Activated CD4-positive, alpha-beta T cell treated with anti-CD3 and anti-CD28 coated beads for 1 hour (primary cell): ENCODE measurements around the gene SHISA3.

Source experiments
- DNase-seq: peaks from one replicate; pipeline ENCODE4 v3.0.0-alpha.2; 2020

SHISA3 gene

DNA sequence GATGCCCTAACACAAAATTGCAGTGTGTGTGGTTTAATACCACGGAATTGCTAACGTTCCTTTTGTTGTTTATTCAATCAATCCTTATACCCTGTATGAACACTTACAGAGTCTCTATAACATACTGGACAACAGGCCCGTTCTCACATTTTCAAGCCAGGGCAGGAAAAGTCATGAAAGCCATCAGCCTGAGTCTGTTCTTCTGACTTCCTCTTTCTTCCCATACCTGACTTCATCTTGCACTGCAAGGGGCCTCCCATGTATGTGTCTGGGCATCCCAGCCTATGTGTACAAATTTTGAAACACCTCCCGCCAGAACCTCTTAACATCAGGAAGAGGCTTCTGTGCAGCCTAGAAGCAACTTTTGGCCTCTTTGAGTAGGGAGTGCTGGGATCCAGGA, 4.9 kb upstream of the SHISA3 start:
- no peak for DNase-seq

- DNase-seq = no peak
Observed at GRCh38 chr4:42395595-42395994, 1.7 kb upstream of the SHISA3 start.

- no peak for DNase-seq
Observed at GRCh38 chr4:42396361-42396751, 932 bp upstream of the SHISA3 start.

DNA sequence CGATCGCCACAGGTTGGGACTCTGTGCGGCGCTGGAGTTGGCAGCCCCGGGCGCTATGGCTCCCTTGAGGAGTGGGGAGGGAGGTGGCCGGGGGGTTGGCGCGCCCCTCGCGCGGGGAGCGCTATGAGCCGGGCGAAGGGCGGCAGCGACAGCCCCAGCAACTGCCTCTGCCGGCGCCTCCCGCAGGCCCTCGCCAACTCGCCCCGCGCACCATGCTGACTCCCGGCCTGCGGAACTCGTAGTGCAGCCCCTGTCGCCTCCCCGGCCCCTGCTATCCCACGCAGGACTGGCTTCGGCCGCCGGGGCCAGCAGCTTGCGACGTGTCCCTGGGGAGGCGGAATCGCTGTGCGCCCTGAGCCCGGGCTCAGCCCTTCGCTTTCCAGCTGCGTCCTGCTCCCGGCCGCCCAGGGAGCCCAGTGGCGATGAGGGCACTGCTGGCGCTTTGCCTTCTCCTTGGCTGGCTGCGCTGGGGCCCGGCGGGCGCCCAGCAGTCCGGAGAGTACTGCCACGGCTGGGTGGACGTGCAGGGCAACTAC, 415 bp downstream of the SHISA3 start:
- no peak for DNase-seq

GRCh38 chr4:42398171-42398870, 1.0 kb downstream of the SHISA3 start:
- no peak for DNase-seq

- DNase-seq = no peak
Observed at GRCh38 chr4:42398871-42399331, 1.6 kb downstream of the SHISA3 start.

DNA sequence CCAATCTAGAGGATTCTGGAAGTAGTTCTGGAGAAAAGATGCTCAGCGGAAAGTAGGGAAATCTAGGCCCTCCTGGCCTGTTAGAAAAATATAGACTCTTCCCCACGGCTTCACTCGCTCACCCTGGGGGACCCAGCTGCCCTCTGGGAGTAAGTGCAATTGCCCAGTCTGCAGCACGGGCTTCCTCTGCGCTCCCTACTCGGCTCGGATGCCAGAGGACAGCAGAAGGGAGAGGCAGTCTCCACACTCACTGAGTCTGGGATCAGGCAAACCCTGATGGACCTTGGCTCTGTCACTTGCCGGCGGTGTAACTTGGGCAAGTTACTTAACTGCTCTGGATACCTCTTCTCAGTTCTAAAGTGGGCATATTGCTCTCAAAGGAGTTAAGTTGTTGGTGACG, 2.1 kb downstream of the SHISA3 start:
- no peak for DNase-seq

DNA sequence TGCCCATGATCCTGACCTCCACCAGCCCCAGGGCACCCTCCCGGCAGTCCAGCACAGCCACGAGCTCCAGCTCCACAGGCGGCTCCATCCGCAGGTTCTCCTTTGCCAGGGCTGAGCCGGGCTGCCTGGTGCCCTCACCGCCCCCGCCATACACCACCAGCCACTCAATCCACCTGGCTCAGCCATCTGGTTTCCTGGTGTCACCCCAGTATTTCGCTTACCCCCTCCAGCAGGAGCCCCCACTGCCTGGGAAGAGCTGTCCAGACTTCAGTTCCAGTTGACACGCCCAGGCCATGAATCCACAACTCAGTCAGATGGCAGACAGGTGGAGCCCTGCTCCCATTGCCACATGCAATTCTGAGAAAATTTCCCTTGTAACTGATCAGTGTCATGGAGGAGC, 3.9 kb downstream of the SHISA3 start:
- DNase-seq = no peak

GRCh38 chr4:42404001-42404400, 6.7 kb downstream of the SHISA3 start:
- DNase-seq = no peak

DNA sequence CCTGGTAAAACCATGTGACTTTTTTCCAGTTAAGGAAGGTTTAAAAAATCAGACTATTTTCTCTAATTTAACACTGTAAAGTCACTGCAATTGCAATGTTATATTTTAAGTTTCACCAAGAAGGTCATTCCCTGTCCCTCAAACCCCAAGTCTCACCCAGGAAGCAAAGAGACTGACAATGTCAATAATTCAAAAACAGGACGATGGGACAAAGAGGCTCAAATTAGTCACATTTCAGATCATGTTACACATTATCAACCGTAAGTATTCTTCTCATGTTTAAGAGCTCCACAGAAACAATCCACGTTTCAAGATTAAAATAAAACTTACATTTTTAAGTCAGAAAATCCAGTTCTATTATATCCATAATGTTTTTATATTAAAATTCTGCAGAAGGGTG, 13.2 kb downstream of the SHISA3 start:
- no peak for DNase-seq

DNA sequence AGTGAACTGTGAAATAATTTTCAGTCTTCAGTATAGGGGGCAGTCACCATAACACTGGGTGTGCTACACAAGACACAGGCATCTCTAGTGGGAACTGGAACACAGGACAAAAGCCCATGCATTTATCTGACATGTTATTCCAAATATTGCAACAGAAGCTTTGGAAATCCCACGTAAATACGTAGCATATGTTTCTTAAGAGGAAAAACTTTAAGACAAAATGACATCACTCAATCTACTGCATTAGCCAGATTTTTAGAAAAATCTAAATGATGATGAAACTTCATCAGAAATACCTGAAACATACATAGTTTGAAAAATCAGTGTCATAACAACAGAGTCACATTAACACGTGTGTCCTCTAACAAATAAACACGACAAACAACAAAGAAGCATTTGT, 14.5 kb downstream of the SHISA3 start:
- DNase-seq = no peak

- DNase-seq = no peak
Observed at GRCh38 chr4:42412251-42412650, 15.0 kb downstream of the SHISA3 start.

GRCh38 chr4:42415281-42415680, 18.0 kb downstream of the SHISA3 start:
- no peak for DNase-seq

DNA sequence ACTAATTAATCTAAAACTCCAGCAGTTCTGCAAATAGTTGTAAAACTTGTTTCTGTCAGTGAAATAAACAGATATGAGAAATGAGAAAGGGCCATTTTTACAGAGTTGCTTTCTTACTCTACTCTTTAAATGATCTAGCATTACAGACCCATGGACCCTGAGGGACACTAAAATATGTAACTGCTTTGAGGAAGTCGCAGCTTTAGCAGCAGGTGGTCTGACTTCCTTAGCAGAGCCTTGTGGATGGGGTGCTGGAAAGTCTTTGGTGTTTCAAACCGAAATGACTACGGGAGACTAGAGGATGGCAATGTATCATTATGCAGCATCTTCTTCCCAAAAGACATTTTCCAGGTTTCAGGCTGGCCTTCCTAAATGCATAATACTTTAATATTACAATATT, 18.7 kb downstream of the SHISA3 start:
- no peak for DNase-seq

GRCh38 chr4:42417550-42417949, 20.3 kb downstream of the SHISA3 start:
- DNase-seq = no peak

DNA sequence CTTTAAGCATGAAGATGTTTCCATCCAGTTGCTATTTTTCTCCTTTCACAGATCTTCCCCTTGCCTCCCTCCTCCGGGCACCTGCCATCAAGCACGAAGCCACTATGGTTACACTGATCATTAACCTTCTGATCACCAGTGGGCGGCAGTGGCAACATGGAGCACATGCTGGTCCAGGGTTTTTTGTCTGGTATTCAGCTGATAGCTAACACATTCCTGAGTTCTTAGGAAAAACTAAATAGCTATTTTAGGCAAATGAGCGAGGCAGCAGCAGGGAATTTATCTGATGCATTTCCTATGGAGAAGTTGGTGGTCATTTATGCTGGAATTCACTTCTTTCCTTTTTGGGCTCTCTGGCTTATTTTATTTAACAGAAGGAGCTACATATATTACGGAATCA, 22.9 kb downstream of the SHISA3 start:
- DNase-seq = no peak

GRCh38 chr4:42425146-42426065, 28.1 kb downstream of the SHISA3 start:
- no peak for DNase-seq

- DNase-seq = no peak
Observed at GRCh38 chr4:42428036-42428435, 30.7 kb downstream of the SHISA3 start.

DNA sequence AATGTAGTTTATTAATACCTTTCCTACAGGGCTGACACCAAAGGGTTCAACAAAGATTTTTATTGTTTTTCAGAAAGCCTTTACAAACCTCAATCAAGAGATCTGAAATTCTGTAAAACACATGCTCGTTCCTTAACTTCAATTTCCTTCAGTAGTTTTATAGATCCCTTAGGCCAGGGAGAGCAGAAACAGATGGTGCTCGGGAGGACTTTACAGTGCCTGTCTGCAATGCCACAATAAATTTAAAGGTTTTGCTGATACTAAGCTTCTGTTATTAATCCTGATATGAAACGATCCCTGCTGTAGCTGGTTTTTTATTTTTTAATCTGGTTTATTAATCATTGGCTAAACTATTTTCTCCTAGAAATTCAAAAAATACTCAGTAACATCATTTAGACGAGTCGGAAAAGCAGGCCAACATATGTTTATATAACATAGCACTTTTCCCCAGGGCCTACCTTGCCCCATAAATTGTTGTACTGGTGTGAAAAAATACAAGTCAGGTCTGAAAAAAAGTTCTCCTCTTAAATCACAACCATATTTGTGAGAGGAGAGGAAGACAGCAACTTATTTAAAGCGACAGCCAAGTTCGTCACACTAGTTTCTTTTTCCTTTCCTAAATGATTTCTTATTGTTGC, 39.8 kb downstream of the SHISA3 start:
- DNase-seq = no peak

GRCh38 chr4:42440083-42440482, 42.8 kb downstream of the SHISA3 start:
- DNase-seq = no peak

DNA sequence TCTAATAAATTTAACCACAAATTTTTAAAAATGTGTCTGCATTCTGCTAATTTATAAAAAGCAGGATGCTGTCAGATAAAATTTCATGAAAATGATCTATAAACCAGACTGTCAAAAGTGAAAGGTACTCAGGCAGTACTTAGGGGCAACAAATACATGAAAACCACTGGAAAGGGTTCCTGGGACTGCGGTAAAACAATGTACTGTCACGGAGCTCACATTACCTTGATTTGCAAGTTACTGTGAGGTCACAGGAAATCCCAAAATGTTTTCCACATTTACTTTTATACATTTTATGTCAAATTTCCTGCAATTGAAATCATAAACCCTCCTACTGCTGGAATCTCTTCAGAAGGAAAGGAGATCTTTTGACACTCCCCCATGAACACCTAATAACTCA, 45.3 kb downstream of the SHISA3 start:
- DNase-seq = no peak

DNA sequence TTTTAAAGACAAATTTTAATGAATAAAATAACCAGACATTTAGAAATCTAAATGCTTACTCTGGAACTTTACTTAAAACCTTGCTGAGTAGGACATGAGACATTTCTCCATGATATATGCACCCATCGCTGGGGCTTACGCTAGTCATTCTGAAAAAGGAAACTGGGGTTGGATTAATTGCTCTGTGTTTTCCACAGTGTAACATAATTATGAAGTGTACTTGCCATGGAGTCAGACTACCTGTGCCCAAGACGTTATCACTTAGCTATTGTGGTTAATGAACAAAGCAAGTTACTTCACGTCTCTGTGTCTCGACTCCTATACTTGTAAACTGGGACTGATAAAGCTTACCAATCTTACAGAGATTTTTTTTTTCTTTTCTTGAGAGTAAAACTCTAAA, 47.8 kb downstream of the SHISA3 start:
- no peak for DNase-seq

DNA sequence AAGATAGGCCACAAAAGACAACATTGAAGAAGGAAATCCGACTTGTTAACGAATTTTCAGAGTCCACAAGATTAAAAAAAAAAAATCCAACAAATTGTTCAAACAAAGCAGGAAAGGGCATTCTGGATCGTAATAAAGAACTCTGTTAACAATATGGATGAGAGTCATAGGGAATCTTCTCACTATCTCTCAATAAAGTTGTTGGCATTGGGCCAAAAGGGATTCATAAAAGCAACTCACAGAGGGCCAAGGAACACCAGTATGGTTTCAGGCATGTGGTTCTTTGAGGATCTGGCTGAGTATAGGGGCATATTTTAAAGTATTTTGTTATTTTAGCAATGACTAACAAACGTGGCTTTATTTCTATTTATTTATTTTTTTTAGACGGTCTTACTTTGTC, 49.5 kb downstream of the SHISA3 start:
- no peak for DNase-seq
